Smooth muscle cell (in vitro differentiated cells): ENCODE data around the gene KLF16. TPM values are rescaled to one million over a fixed set of nuclear protein-coding genes. Genes with fewer than 3 reads are reported as not detected.
A peak's percentile ranks its signal among the peaks of the same experiment; 100 is the strongest.

Source experiments
- DNase-seq: peaks from one replicate; lab custom pipeline; 2025; ENCODE audit not compliant: unreplicated experiment; lab: John Stamatoyannopoulos, UW
- H2AFZ ChIP-seq: fragments of 200-600 bp; sonication (generic); 2 replicates; pipeline ENCODE4 v1.6.0; 2016; ENCODE audit warnings: antibody characterized with exemption, low read depth, mild to moderate bottlenecking
- H3F3A ChIP-seq: fragments of 200-600 bp; sonication (generic); 2 replicates; pipeline ENCODE4 v1.6.0; 2017; ENCODE audit warnings: antibody characterized with exemption, low read depth
- H3K27ac ChIP-seq: fragments of 200-600 bp; sonication (generic); 2 replicates; pipeline ENCODE4 v1.5.1; 2016; ENCODE audit warnings: low read depth, mild to moderate bottlenecking
- H3K27me3 ChIP-seq: fragments of 200-600 bp; sonication (generic); 2 replicates; pipeline ENCODE4 v1.6.1; 2016; ENCODE audit warnings: low read depth, mild to moderate bottlenecking
- H3K36me3 ChIP-seq: fragments of 200-600 bp; sonication (generic); 2 replicates; pipeline ENCODE4 v1.5.1; 2016; ENCODE audit warnings: low read depth
- H3K4me1 ChIP-seq: fragments of 200-600 bp; sonication (generic); 2 replicates; pipeline ENCODE4 v1.5.1; 2016; ENCODE audit warnings: low read depth
- H3K4me2 ChIP-seq: fragments of 200-600 bp; sonication (generic); 2 replicates; pipeline ENCODE4 v1.6.0; 2016; ENCODE audit warnings: mild to moderate bottlenecking
- H3K4me3 ChIP-seq: fragments of 200-600 bp; sonication (generic); 2 replicates; pipeline ENCODE4 v1.5.1; 2016; ENCODE audit warnings: mild to moderate bottlenecking
- H3K79me2 ChIP-seq: fragments of 200-600 bp; sonication (generic); 2 replicates; pipeline ENCODE4 v1.6.0; 2016; ENCODE audit warnings: low read depth, mild to moderate bottlenecking
- H3K9ac ChIP-seq: fragments of 200-600 bp; sonication (generic); 2 replicates; pipeline ENCODE4 v1.6.0; 2016; ENCODE audit warnings: low read depth
- H3K9me3 ChIP-seq: fragments of 200-600 bp; sonication (generic); replicated peaks from 2 replicates; pipeline ENCODE4 v1.5.1; 2016; ENCODE audit warnings: low read depth
- H4K20me1 ChIP-seq: fragments of 200-600 bp; sonication (generic); 2 replicates; pipeline ENCODE4 v1.6.0; 2016; ENCODE audit warnings: low read depth
- CTCF ChIP-seq: fragments of 200-600 bp; sonication (generic); IDR thresholded peaks from 2 replicates; pipeline ENCODE4 v1.5.1; 2017; ENCODE audit warnings: borderline replicate concordance, mild to moderate bottlenecking, antibody characterized with exemption; ENCODE audit not compliant: insufficient read depth, poor library complexity, severe bottlenecking
- WGBS: methylation state at CpG from one replicate; pipeline ENCODE4 v1.1.7; 2016; ENCODE audit warnings: low lambda C conversion rate; 5-methylcytosine and 5-hydroxymethylcytosine counted together
- polyA plus RNA-seq: library from polyadenylated mRNA; unstranded; fragments of >200 nt; fragmentation: Nextera tagmentation; extraction: Ambion mirVana; gene quantifications from 2 replicates; pipeline ENCODE4 v1.2.1, GENCODE V29; 2016
- total RNA-seq: library from RNA; depleted of rRNA; stranded (reverse); fragments of >200 nt; gene quantifications from 2 replicates; pipeline ENCODE4 v1.2.3, GENCODE V29; 2014

Gene KLF16
- total and polyA plus RNA-seq, 2 experiments from 2014 or later: 5.8 to 15.4 TPM

GRCh38 chr19:1884719-1885334 lies 21.4 kb upstream of the KLF16 start:
- peaks cover 39% of the 10 kb centered on the region for H3K79me2 ChIP-seq
- peak overlapping the region; percentile 92 for H3K4me3 ChIP-seq
- no peaks in the 10 kb centered on the region for H3K9me3 ChIP-seq
- peaks cover 49% of the 10 kb centered on the region for H4K20me1 ChIP-seq
- H3K36me3 ChIP-seq: no peaks in the 10 kb centered on the region
- H3K4me2 ChIP-seq: peak overlapping the region; percentile 95
- no peaks in the 10 kb centered on the region for H3K27me3 ChIP-seq
- WGBS: 2% methylated on average over 38 of the region's 56 CpGs
- H3K27ac ChIP-seq: peak overlapping the region; percentile 57
- peaks cover 5% of the 10 kb centered on the region for H3F3A ChIP-seq
- no peak for DNase-seq
- no peak for TF ChIP-seq CTCF
- peaks cover 9% of the 10 kb centered on the region for H3K4me1 ChIP-seq
- H3K9ac ChIP-seq: peak overlapping the region; percentile 86
- no peak overlapping the region for H2AFZ ChIP-seq

GRCh38 chr19:1884291-1884718 lies 20.9 kb upstream of the KLF16 start:
- TF ChIP-seq CTCF: no peak
- Histone ChIP-seq H3K36me3 (no peaks in the 10 kb centered on the region), H3K9ac (peak overlapping the region; percentile 86), H3K4me1 (peaks cover 9% of the 10 kb centered on the region), H4K20me1 (peaks cover 50% of the 10 kb centered on the region), H3K27ac (peak overlapping the region; percentile 57), H3F3A (peaks cover 5% of the 10 kb centered on the region), H3K79me2 (peaks cover 39% of the 10 kb centered on the region), H3K4me2 (peak overlapping the region; percentile 95), H3K9me3 (no peaks in the 10 kb centered on the region), H2AFZ (no peak overlapping the region), H3K27me3 (no peaks in the 10 kb centered on the region), H3K4me3 (peak overlapping the region; percentile 92)
- WGBS: 17% methylated on average over 11 of the region's 11 CpGs
- no peak for DNase-seq

GRCh38 chr19:1883784-1884183 lies 20.4 kb upstream of the KLF16 start:
- TF ChIP-seq CTCF: no peak
- peaks cover 50% of the 10 kb centered on the region for H4K20me1 ChIP-seq
- no peaks in the 10 kb centered on the region for H3K27me3 ChIP-seq
- H3F3A ChIP-seq: peaks cover 5% of the 10 kb centered on the region
- no peaks in the 10 kb centered on the region for H3K36me3 ChIP-seq
- 73% methylated on average over 8 of the region's 8 CpGs for WGBS
- H3K9me3 ChIP-seq: no peaks in the 10 kb centered on the region
- peak overlapping the region; percentile 86 for H3K9ac ChIP-seq
- peaks cover 9% of the 10 kb centered on the region for H3K4me1 ChIP-seq
- no peak overlapping the region for H2AFZ ChIP-seq
- no peak overlapping the region for H3K27ac ChIP-seq
- peaks cover 39% of the 10 kb centered on the region for H3K79me2 ChIP-seq
- no peak for DNase-seq
- peak overlapping the region; percentile 92 for H3K4me3 ChIP-seq
- peak overlapping the region; percentile 95 for H3K4me2 ChIP-seq
